ENCODE results near the gene EFNA3. TPM values are rescaled to one million over a fixed set of nuclear protein-coding genes. Genes with fewer than 3 reads are reported as not detected.

EFNA3 gene
- total and polyA plus RNA-seq, 9 of the 15 experiments (the other 6 are each of a cell fraction or from before 2014, with no cell fraction given) = 0.59 to 7.9 (median 4.7) TPM

- TF ChIP-seq, protein P1, sequence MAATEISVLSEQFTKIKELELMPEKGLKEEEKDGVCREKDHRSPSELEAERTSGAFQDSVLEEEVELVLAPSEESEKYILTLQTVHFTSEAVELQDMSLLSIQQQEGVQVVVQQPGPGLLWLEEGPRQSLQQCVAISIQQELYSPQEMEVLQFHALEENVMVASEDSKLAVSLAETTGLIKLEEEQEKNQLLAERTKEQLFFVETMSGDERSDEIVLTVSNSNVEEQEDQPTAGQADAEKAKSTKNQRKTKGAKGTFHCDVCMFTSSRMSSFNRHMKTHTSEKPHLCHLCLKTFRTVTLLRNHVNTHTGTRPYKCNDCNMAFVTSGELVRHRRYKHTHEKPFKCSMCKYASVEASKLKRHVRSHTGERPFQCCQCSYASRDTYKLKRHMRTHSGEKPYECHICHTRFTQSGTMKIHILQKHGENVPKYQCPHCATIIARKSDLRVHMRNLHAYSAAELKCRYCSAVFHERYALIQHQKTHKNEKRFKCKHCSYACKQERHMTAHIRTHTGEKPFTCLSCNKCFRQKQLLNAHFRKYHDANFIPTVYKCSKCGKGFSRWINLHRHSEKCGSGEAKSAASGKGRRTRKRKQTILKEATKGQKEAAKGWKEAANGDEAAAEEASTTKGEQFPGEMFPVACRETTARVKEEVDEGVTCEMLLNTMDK (IDR thresholded peaks at IDR 0.05; ENCODE audit: borderline replicate concordance, insufficient read depth, low read depth, low read length, poor library complexity, severe bottlenecking) = peak; percentile 92
- TF ChIP-seq GABPB2 (CRISPR knock-in tag; conservative IDR thresholded peaks at IDR 0.05) = no peak
- TF ChIP-seq RBFOX2 (IDR thresholded peaks at IDR 0.05; ENCODE audit: low read depth, low read length) = peak; percentile 83
- no peak for TF ChIP-seq ZNF146 (CRISPR knock-in tag; IDR thresholded peaks at IDR 0.05; ENCODE audit: unreplicated experiment)
- TF ChIP-seq RBBP5 (IDR thresholded peaks at IDR 0.05; ENCODE audit: borderline replicate concordance, insufficient read depth, low read length, poor library complexity, severe bottlenecking) = peak; percentile 69
- no peak for TF ChIP-seq TCF15 (CRISPR knock-in tag; IDR thresholded peaks at IDR 0.05)
- TF ChIP-seq, protein P2, sequence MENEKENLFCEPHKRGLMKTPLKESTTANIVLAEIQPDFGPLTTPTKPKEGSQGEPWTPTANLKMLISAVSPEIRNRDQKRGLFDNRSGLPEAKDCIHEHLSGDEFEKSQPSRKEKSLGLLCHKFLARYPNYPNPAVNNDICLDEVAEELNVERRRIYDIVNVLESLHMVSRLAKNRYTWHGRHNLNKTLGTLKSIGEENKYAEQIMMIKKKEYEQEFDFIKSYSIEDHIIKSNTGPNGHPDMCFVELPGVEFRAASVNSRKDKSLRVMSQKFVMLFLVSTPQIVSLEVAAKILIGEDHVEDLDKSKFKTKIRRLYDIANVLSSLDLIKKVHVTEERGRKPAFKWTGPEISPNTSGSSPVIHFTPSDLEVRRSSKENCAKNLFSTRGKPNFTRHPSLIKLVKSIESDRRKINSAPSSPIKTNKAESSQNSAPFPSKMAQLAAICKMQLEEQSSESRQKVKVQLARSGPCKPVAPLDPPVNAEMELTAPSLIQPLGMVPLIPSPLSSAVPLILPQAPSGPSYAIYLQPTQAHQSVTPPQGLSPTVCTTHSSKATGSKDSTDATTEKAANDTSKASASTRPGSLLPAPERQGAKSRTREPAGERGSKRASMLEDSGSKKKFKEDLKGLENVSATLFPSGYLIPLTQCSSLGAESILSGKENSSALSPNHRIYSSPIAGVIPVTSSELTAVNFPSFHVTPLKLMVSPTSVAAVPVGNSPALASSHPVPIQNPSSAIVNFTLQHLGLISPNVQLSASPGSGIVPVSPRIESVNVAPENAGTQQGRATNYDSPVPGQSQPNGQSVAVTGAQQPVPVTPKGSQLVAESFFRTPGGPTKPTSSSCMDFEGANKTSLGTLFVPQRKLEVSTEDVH (IDR thresholded peaks at IDR 0.05; ENCODE audit: low read depth, partially characterized antibody) = peak; percentile 92
- TF ChIP-seq LARP7 (IDR thresholded peaks at IDR 0.05) = peak; percentile 79; the same call in 1 of the 2 replicates
- peak; percentile 78 for TF ChIP-seq TFAP4 (CRISPR knock-in tag; IDR thresholded peaks at IDR 0.05; ENCODE audit: borderline replicate concordance)
- TF ChIP-seq CBFB (CRISPR knock-in tag; IDR thresholded peaks at IDR 0.05) = peak; percentile 66; the same call in 1 of the 2 replicates
- TF ChIP-seq TARDBP (IDR thresholded peaks at IDR 0.05) = peak; percentile 23; the same call in 1 of the 2 replicates
- TF ChIP-seq NFIC (IDR thresholded peaks at IDR 0.05) = peak; percentile 22
- TF ChIP-seq E2F4 (CRISPR knock-in tag; IDR thresholded peaks at IDR 0.05; ENCODE audit: low read depth) = peak; percentile 89
- TF ChIP-seq, protein P3, sequence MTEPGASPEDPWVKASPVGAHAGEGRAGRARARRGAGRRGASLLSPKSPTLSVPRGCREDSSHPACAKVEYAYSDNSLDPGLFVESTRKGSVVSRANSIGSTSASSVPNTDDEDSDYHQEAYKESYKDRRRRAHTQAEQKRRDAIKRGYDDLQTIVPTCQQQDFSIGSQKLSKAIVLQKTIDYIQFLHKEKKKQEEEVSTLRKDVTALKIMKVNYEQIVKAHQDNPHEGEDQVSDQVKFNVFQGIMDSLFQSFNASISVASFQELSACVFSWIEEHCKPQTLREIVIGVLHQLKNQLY (CRISPR knock-in tag; conservative IDR thresholded peaks at IDR 0.05) = 0 out of 4 replicates have a peak, but pooled peaks of 1 of the 2 experiments have one; percentile 44
- TF ChIP-seq ARID3A (IDR thresholded peaks at IDR 0.05; ENCODE audit: borderline replicate concordance, low read depth, low read length) = no peak
Observed at GRCh38 chr1:155050560-155051341, 27.9 kb upstream of the EFNA3 start, which contains the start of gene ADAM15 (continued).
